Astrocyte of the hippocampus (primary cell): Measurements from ENCODE around the gene ARHGDIG.

Experiments used
- DNase-seq: peaks from one replicate; pipeline ENCODE4 v3.0.0; 2011; ENCODE audit warnings: low read depth, low spot score

ARHGDIG gene

GRCh38 chr16:330741-331140, 50.4 kb downstream of the ARHGDIG start:
- DNase-seq: no peak

DNA sequence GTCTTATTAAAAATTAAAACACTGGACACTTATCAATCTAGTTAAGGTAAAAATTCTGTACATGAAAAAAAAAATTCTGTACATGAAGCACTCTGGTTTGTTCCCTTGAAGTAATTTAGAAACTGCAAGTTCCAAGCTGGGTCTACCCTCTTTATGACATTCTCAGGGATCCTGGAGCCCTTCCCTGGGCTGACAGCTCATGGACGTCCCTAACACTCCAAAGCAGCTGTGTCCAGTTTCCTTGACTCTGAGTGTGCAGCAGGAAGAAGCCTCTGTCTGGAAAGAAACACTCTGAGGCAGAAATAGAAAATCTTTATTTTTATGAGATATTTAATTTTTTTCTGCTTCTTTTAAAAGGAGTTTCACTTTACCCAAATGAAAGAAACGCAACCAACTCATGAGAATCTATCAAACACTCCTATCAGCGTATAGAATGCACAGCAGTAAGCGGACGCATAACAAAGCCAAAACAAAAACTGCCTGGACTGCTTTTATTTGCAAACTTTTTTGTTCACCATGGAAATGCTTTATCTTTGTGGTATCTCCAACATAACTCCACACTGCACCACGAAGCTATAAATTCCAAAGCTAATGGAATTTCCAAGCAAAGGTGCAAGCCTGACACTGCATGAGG, 50.9 kb downstream of the ARHGDIG start:
- peak; percentile 45 for DNase-seq
